SU-DHL-6 (cell line): Measurements from ENCODE around the gene CEACAM20.
"Not testable (repeated sequence)": the region's sequence is repeated elsewhere in the genome, so short reads cannot be mapped to it uniquely, and the experiment has no call there.

ENCODE experiments used
- EZH2phosphoT487 ChIP-seq: fragments of 200-600 bp; sonication (generic), shearing (Covaris generic); conservative IDR thresholded peaks from 2 replicates; pipeline ENCODE4 v1.6.1; 2018; ENCODE audit warnings: mild to moderate bottlenecking, antibody characterized with exemption, low read length, moderate library complexity, mixed read lengths
- TF ChIP-seq, protein P1 (sequence below): fragments of 200-600 bp; sonication (generic); IDR thresholded peaks from one replicate; pipeline ENCODE4 v1.5.1; 2017; ENCODE audit warnings: antibody characterized with exemption, mild to moderate bottlenecking, low read length, moderate library complexity; ENCODE audit not compliant: insufficient read depth, poor library complexity, severe bottlenecking

DNA sequence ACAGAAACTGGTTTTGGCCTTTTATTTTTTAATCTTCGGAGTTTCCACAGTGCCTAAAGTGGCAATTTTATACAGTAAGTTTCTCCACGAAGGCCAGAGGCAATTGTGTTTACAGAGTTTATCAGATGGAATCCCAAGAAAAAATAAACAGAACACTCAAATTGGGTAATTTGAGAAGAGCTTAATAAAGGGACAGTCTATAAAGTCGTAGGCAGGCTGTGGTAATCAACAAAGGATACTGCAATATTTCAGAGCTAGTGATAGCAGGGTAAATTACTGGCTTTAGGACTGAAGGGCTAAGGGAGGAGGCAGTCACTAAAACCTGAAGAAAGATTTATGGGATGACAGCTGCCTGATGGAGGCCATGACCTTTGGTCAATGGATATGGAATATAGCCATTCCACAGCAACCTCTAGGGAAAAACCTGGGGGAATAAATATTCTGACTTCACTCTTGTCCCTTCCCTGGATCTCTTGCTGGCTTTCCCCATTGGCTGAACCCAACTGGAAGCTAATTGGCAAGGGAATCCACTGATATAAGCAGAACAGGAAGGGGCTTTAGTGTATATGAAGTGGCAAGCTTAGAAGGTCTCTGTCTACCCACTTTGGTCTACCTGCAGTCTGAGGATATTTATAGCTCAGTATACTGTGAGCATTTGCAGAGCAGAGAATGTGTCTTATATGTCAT is 66.7 kb downstream of the CEACAM20 start:
- TF ChIP-seq, protein P1, sequence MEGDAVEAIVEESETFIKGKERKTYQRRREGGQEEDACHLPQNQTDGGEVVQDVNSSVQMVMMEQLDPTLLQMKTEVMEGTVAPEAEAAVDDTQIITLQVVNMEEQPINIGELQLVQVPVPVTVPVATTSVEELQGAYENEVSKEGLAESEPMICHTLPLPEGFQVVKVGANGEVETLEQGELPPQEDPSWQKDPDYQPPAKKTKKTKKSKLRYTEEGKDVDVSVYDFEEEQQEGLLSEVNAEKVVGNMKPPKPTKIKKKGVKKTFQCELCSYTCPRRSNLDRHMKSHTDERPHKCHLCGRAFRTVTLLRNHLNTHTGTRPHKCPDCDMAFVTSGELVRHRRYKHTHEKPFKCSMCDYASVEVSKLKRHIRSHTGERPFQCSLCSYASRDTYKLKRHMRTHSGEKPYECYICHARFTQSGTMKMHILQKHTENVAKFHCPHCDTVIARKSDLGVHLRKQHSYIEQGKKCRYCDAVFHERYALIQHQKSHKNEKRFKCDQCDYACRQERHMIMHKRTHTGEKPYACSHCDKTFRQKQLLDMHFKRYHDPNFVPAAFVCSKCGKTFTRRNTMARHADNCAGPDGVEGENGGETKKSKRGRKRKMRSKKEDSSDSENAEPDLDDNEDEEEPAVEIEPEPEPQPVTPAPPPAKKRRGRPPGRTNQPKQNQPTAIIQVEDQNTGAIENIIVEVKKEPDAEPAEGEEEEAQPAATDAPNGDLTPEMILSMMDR, result not testable (repeated sequence)
- TF ChIP-seq EZH2phosphoT487, result not testable (repeated sequence)
